ENCODE measurements around the gene CCDC107.

The CCDC107 gene

GRCh38 chr9:35682051-35682450 is 24.0 kb downstream of the CCDC107 start:
- no peak for DNase-seq (ENCODE audit: low read depth in 1 of 2, low spot score in 1 of 2)

- no peak for DNase-seq (ENCODE audit: low read depth in 1 of 2, low spot score in 1 of 2)
These were observed 24.6 kb downstream of the CCDC107 start for GRCh38 chr9:35682520-35683315.

DNA sequence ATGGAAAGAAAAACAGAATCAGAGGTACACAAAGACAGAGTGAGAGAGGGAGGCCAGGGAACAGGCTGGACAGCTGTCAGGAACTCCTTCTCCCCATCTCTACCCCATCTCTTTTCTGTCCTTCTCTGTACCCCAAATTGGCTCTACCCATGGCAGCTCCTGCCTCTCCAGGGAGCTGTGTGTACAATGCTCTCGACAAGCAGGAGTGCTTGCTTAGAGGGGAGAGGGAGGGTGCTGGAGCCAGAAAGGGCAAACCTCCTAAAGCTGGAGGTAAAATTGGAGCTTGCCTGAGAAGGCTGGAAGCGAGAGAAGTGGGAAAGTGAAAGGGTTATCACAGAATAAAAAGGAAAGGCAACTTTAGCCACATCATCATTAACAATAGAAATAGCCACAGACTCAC is 25.2 kb downstream of the CCDC107 start:
- DNase-seq (ENCODE audit: low read depth in 1 of 2, low spot score in 1 of 2) = no peak

GRCh38 chr9:35684921-35685320 is 26.8 kb downstream of the CCDC107 start:
- no peak for DNase-seq (ENCODE audit: low read depth in 1 of 2, low spot score in 1 of 2)

GRCh38 chr9:35685506-35685905 is 27.4 kb downstream of the CCDC107 start:
- DNase-seq (ENCODE audit: low read depth in 1 of 2, low spot score in 1 of 2) = no peak

- no peak for DNase-seq (ENCODE audit: low read depth in 1 of 2, low spot score in 1 of 2)
These were observed 28.4 kb downstream of the CCDC107 start for GRCh38 chr9:35686222-35687203.

- DNase-seq (ENCODE audit: low read depth in 1 of 2, low spot score in 1 of 2) = no peak
These were observed 29.2 kb downstream of the CCDC107 start for GRCh38 chr9:35687306-35687705.

DNA sequence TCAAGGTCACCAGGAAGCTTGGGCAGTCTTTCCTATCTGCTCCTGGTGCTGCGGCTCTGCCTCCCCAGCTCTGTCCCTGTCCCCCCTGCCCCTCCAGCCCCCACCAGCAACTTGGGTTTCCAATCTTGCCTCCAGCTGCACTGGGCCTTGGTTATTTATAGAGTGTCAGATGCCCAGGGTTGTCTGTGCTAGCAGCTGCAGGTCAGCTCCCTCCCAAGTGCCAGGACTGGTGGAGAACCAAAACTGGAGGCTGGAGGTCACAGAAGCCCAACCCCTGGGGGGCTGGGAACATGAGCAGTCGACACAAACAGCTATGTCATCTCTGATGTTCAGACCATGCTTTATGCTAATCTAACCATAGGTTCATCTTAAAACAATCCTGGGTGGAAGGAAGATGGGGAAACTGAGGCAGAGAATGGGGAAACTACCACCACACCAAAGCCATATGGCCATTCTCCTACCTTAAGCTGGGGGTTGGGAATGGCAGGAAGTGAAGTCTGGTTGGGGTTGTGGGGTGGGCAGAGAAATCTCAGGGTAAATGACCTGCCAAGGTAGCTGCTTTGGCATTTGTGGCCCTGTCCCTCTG is 30.0 kb downstream of the CCDC107 start:
- DNase-seq (ENCODE audit: low read depth in 1 of 2, low spot score in 1 of 2) = no peak

DNA sequence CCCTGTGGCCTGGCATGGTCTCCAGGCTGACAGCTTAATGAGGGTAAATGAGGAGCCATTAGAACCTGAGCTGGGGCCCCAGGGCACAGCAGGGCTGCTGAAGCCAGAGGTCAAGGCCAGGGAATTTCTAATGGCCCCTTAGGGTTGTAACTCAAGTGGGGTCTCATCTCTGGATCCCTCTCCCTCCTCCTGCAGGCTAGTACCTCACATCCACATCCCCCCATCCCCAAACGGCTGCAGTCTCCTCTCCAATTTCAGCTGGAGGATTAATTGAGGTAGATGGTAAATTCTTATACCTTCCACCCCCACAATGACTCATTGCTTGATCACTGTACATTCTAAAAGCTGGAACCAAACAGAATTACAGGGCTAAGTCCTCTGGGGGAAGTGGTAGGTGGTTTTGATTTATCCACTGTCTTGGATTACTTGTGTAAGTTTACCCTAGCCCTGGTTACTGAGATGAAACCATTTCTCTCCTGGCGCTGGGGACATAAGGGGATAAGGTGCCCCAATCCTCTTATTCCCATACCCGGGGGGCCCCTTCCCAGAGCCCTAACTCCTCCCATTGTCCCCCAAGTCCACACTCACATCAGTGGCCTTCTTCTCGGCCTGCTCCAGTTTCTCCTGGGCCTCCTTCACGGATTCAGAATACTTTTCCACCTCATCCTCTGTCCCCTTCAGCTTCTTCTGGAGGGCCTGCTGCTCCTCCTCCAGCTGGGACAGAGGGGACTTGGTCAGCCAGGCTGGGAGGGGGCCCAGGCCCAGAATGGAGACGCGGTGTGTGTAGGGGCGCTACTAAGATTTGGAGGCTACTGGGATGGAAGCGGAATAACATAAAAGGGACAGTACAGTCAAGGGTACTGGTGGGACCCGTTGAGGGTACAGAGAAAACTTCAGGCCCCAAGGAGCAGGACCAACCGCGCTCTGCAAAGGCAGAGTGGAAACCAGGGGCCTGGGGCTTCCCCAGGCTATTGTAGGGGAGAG is 30.8 kb downstream of the CCDC107 start:
- no peak for DNase-seq (ENCODE audit: low read depth in 1 of 2, low spot score in 1 of 2)

DNA sequence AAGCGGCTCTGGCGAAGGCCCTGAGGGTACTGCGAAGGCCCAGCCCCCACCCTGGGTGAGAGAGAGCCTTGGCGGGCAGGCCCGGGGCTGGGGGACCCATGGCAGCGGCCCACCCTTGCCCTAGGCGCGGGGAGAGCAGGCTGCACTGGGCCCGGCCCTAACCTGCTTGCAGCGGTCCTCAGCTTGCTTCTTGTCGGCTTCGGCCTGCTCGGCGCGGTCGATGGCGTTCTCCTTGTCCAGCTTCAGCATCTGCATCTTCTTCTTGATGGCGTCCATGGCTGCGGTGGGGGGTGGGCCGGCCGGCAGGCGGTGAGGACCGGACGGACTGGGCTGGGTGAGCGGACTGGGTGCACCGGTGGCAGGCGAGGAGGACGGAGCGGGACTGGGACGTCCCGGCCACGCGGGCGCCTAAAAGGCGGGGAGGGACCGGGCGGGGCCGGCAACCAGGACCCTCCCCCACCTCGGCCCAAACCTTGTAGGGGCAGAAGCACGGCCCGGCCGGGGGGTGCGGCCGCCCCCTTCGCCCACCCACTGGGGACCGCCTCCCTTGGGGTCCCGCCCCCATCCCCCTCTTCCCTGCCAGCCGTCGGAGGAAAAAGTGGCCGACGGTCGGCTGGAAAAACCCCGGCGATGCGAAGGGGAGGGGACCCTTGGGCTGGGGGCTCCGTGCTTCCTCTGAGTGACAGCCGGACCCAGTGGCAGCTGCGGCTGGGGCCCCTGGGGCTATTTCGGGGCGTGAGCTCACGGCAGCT is 31.6 kb downstream of the CCDC107 start, which contains the start of gene TPM2:
Gene TPM2 (minus strand): TSS at position 384 of the 752 bp plus-strand sequence. CDS start 108 bp downstream, at position 276.
- DNase-seq (ENCODE audit: low read depth in 1 of 2, low spot score in 1 of 2) = no peak

GRCh38 chr9:35690294-35690613 is 32.2 kb downstream of the CCDC107 start:
- DNase-seq (ENCODE audit: low read depth in 1 of 2, low spot score in 1 of 2) = no peak

DNA sequence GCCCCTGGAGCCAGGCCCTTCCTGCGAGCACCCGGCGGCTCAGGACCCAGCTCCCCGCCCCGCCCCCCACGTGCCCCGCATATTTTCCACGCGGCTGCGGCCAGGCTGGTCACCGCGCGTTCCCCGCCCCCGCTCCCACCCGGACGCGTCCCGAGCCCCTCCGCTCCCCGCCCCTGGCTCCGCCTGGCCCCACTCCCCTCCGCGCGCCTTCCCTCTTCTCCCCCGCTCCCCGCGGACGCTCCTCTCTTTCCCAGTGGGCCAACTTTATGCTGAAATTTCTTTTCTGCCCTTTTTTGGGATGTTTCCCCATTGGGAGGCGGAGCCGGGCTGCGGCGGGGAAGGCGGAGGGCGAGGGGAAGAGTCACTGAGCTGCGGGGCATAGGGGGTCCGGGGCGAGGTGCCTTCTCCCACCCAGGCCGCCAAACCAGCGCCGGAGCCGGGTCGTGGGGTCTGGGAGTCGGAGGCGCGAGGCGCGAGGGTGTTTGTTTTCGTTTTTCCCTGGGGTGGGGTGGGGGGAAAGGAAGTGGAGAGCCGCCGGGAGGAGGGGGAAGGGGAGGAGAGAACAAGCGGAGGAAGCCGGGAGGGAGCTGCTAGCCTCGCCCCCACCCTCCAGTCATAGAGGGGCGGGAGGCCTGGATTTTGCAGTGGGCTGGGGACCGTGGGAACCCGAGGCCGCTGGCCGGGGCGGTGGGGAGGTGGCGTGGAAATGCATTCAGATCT is 32.7 kb downstream of the CCDC107 start:
- no peak for DNase-seq (ENCODE audit: low read depth in 1 of 2, low spot score in 1 of 2)

- DNase-seq (ENCODE audit: low read depth in 1 of 2, low spot score in 1 of 2) = no peak
These were observed 33.2 kb downstream of the CCDC107 start for GRCh38 chr9:35691334-35691650.

DNA sequence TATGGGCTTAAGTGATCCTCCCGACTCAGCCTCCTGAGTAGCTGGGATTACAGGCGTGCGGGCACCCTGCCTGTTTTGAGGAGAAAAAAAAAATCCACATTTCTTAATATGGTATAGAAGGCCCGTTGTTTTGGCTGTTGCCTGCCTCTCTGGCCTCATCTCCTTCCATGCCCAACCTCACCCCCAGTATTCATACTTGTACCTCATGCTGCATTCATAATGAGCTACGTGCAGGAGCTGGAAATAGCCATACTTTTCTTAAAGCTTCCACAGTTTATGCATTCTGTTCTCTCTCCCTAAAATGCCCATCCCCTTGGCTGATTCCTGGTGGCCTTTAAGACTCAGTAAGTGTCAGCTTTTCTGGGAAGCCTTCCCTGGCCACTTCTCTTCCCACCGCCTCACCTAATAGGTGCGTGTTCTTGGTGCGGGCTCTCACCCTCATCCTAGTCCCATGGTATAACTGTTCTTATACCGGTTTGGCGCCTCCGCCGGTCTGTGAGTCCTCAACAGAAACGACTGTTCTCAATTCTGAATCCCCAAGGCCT is 33.7 kb downstream of the CCDC107 start:
- no peak for DNase-seq (ENCODE audit: low read depth in 1 of 2, low spot score in 1 of 2)

- DNase-seq (ENCODE audit: low read depth in 1 of 2, low spot score in 1 of 2) = no peak
These were observed 37.9 kb downstream of the CCDC107 start for GRCh38 chr9:35695943-35696401.

DNA sequence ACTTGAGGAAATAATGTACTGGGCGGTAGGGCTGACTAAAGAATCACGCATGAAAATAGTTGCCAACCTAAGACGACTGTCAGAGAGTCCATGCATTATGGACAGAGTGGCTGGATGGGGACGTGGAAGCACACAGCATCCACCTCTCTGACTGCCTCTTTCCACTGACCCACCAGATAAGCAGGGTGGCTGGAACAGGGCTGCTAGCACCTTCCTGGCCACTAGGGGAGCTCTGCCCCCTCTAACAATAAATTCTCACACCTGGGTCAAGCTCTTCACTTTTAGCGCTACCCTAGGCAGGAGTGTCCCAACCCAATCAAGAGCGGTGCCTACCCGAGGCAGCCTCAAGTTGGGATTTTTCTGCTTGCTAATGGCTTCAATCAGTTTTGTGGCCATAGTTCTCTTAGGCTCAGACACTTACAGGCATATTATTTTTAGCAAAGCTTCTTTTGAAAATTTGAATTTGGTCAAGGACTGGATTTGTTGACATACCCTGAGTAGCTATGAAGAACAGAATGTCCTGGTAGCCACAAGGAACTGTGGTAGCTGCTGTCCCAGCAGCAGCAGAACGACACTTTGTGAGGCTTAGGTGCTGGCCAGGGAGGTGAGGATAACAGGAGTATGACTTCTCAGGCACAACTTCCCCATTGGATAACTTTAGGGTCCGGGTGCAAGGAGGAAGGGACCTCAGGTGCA is 38.6 kb downstream of the CCDC107 start:
- no peak for DNase-seq (ENCODE audit: low read depth in 1 of 2, low spot score in 1 of 2)

DNA sequence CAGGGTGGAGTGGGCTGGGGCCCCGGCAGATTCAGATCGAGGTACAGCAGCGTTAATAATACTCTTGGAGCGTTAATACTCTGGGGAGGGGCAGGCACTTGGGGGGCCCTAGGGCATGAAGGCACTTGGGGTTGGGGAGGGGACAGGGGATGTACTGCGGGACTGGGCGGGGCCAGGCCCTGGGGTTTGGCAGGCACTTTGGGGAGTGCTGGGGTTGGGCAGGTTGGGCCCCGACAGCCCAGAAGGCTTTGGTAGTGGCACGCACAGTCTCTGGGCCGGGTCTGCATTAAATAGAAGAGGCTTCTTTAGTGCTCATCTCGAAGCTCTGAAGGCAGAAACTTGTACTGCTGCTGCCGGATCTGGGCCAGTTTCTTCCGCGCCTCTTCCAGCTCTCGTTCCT is 39.4 kb downstream of the CCDC107 start:
- no peak for DNase-seq (ENCODE audit: low read depth in 1 of 2, low spot score in 1 of 2)

DNA sequence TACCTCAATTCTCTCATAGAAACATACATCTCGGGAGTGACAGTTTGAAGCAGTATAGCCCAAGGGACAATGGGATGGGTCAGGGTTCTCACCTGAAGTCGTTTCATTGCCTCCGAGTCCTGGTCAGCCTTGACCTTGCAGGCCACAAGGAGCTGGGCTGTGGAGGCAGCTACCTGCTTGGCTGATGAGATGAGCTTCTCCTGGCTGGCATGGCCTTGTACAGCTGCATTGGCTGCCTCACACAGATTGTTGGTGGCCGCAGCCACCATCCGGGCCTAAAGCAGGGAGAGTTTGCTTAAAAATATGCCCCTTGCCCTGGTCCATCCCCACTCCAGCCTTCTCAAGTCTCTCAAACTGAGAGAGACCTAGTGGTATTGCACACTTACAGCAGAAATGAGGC is 40.1 kb downstream of the CCDC107 start:
- no peak for DNase-seq (ENCODE audit: low read depth in 1 of 2, low spot score in 1 of 2)

Measured in activated T-helper 1 cell treated with anti-CD3 and anti-CD28 coated beads, Interleukin-2, amount 50 U/mL, for 16 hours (primary cell).